ENCODE measurements around the gene PHC2. TPM values are rescaled to one million over a fixed set of nuclear protein-coding genes. Genes with fewer than 3 reads are reported as not detected.

Gene PHC2
- total RNA-seq, 1 donor from 2014 or later, result 84.7 TPM

DNA sequence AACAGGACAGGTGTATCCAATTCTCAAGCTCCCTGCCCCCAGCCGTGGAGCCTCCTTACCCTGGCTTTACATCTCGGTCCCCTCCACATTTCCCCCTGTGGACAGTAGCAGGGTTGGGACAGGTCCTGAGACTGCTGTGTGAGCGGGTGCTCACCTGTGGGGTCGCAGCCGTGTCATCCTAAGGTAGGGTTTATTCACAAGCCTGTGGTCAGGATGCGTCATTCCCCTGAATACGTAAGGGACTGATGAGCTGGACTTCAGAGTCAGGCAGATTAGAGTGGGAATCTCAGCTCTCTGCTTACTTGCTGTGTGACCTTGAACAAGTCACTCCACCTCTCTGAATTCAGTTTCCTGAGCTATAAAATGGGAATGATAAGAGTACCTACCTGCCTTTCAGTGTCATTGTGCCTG is 156.9 kb downstream of the PHC2 start:
- no peak for DNase-seq (ENCODE audit: low read depth, low spot score)

Other genes with a start within 250 kb of the PHC2 start
- 1.1 and 1.5 TPM in 2 replicates for gene TRIM62, start 249.1 kb downstream of the PHC2 start, total RNA-seq
- gene ZNF362, start 174.6 kb downstream of the PHC2 start, total RNA-seq, result 3.7 and 5.1 TPM in 2 replicates
- gene A3GALT2, start 110.0 kb downstream of the PHC2 start, total RNA-seq, result not detected in 2 replicates
- 5.9 and 10.5 TPM in 2 replicates for gene ZSCAN20, start 41.5 kb upstream of the PHC2 start, total RNA-seq